ENCODE results near the gene PLA2G4A. TPM values are rescaled to one million over a fixed set of nuclear protein-coding genes. Genes with fewer than 3 reads are reported as not detected.

The PLA2G4A gene
- total RNA-seq, 1 donor from 2014 or later = 1.4 TPM

DNA sequence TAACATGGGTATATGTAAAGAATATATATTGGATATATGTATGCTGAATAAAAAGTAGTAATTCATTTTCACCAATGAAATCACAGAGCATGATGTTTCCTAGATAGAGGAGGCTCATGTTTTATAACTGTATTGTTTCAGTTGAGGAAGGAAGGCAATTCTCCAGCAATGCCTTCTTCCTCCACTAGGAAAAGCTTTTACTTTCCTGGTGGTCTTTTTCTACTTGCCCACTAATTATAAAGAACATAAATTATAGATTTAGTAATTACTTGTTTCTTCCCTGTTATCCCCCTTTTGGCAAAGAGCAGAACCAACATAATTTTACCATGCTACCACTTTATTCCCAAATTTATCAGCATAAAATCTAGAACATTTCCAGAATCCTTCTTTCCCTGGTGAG, 159.0 kb downstream of the PLA2G4A start:
- ATAC-seq = no peak
- intact Hi-C loops (cut with micrococcal nuclease) = loop anchor here (5.0 kb wide), 1 partner anchor 380 kb away; no protein-coding TSS in a partner anchor
- no peak for DNase-seq

DNA sequence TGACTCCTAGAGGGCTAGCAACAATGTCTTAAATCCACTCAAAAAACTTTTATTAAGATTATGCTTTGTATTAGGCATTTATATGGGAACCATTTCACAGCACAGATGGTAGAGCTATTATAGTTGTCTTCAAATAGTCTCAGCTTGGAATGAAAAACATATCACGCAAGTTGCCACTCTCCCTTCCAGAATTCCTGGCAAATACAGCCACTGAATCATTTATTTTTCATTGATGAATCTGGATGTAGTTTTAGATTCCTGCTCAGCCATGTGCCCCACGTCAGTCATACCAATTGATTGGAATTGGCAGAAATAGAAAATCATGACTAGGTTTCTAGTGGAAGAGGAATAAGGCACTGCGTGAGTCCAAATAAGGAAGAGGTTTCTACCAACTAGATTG, 165.2 kb downstream of the PLA2G4A start:
- intact Hi-C loops (cut with micrococcal nuclease) = no loop called here
- ATAC-seq = no peak
- no peak for DNase-seq

DNA sequence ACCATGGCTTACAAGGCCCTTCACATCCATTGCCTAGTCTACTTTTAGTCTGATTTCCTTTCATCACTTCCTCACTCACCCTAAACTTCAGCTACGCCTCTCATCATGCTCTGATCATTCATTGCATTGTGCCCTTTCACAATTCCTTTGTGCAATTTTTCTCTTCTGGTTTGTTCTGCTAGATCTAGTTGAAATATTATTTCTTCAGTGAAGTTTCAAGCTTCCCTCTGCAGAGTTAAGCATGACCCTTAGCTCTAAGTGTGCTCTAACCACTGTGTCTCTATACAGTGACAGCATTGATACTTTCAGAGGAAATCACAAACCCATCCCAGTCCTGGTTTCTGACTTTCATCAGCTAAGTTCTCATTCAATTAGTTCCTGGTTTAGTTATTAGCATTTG, 166.1 kb downstream of the PLA2G4A start:
- DNase-seq = no peak
- no peak for ATAC-seq
- intact Hi-C loops (cut with micrococcal nuclease) = no loop called here

DNA sequence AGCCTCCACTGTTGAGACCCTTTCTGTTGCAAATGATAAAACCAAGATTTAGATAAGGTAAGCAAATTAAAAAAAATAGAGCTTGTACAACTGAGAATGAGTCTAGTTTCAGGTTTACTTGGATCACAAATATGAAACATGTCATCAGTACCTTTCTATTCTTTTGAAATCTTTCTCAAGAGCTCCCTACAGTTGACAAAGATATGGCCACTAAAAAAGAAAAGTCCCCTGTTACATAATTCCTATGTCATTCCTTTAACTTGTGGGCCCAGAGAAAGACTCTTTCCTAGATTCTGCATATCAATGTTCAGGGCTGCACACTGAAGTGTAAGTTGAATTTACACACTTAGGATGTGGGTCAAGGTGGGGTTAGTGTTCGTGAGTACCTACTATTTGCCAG, 168.1 kb downstream of the PLA2G4A start:
- no peak for DNase-seq
- ATAC-seq = no peak
- intact Hi-C loops (cut with micrococcal nuclease) = no loop called here

DNA sequence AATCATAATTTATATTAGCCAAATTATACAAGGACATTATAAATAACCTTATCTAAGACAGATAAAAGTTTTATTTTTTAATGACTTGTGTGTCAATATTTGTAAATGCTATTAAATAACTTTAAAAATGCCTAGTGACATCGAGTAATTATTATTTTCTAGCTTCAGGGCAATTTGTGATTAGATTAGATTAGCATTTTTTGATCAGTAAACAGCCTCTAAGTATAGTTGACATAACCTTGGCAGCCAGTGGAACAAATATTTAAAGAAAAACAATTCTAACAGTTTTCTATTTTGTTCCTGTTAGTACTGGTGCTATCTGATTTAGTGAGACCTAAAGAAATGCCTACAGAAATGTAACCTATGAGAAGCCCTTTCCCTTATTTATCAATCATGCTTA, 169.1 kb downstream of the PLA2G4A start:
- intact Hi-C loops (cut with micrococcal nuclease) = no loop called here
- DNase-seq (no peak), ATAC-seq (no peak)

DNA sequence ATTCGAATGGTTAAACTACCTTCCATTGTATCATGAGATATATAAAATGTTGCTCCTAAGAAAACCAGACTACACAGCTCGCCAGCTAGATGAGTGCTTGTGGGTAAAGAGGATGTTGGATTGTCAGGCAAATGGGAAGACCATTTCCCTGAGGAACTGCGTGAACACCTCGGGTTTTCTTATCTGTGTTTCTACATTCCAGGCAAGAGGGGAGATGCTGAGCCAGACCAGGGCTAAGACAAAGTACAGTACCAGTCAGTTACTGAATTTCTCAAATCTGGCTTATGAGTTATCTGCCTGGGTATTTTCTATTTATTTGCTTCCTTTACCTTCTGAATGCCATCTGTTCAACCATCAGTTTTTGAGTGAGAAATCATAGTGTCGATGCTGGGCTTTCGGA, 170.8 kb downstream of the PLA2G4A start:
- ATAC-seq (no peak), DNase-seq (no peak)
- intact Hi-C loops (cut with micrococcal nuclease) = no loop called here

DNA sequence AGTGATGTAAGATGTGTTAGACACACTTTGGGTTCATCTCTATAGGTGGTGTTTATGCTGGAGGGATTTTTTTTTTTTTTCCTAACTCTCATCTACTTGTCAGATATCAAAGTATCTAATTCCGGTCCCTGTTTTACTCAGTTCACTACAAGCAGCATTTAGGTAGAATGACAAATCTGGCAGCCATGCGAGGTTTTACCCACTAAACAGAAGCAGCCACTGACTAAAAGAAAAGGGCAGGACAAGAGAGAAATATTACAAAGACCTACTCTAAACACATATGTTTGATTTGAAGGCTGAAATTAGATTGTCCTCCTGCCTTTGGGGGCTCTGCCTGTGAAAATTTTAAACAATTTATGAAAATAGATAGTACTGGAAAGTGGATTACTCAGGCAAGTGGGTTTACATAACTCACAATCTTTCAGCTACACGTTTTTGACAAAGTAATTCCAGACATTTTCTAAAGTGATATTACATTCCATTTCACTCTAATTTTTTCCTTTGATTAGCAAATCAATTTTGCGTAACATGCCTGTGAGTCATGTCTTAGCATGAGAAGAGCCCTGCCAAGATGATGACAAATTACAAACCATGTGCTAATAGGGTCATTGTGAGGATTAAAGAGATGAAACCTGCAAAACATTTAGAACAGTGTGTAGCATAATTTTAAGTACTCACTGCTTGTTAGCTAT, 172.6 kb downstream of the PLA2G4A start:
- ATAC-seq = no peak
- DNase-seq = no peak
- intact Hi-C loops (cut with micrococcal nuclease) = no loop called here

DNA sequence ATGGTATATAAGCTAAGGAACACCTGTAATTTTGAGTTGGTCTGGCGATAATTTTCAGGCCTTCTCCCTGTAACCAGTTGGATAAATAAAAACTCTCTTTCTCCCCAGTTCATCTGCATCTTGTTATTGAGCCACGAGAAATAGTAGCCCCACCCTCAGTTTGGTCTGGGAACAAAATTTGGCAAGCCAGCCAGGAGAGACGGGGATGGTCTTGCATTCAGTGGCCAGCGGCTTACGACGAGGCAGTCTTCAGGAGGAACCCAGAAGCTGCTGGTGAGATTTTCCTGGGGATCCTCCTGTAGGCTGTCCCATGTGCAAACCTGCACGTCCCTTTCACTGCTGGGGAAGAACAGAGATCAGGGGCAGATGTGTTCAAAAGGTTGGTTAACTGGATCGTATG, 174.6 kb downstream of the PLA2G4A start:
- intact Hi-C loops (cut with micrococcal nuclease) = no loop called here
- DNase-seq = no peak
- no peak for ATAC-seq

DNA sequence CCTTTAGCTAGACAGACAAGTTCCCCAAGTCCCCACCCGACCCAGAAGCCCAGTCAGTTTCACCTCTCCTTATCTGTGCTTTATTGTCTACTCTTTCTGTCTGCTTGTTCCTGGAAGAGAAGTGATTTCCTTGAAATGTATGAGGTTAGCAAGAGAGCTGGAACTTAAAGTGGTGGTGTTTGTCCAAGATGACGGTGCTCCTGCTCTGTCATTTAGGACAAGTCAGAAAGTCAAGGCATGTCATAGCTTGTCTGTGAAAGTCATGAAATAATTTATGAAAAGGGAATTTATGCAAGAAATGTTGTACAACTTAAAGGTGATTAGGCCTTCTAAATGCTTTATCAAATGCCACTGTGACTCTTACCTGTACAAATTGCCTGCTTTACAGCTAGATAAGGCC, 178.1 kb downstream of the PLA2G4A start:
- intact Hi-C loops (cut with micrococcal nuclease) = no loop called here
- ATAC-seq = no peak
- DNase-seq = no peak

DNA sequence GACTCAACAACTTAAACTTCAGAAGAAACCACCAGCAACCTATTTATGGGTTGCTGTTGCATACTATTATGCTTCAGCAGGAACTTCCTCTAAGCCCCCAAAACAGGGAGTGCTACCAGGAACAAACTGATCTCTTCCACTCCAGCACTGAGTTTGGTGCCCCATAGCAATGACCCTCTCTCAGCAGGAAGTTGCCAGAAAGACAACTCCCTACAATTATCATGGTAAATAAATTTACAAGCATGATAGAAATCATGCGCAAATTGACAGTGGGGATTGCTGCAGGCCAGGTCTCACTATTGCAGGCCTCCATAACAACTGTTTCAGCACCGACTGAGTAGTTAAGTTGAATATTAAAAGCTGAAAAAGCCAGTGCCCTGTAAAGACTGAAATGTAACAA, 180.6 kb downstream of the PLA2G4A start:
- ATAC-seq = no peak

DNA sequence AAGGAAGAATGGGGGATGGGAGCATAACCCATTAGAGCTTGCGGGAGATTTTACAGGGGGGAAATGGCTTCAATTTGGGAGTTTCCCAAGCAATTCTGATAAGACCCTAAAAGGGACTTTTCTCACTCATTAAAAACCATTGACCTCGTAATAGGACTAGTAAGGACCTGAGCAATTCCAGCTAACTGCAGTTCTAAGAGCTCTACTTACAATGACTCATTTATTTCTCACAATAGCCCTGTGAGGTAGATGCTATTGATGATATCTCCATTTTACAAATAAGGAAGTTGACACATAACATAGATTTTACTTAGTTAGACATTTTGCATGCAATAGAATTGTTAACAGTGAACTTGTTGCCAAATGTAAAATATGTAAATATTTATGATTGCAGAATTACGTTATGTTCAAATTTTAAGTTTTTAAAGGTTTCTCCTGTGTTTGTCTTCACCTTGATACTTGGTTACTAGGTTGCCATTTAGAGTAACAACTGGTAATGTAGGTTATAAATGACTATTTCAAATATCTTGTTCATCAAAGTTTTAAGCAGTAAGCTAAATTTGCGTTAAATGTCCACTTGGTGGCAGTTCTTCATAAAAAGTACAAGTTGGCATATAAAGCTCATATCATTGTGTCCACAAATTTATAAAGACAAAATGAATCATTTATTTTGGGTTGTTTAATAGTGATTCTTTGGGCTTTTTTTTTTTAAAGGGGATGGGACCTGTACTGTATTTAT, 182.0 kb downstream of the PLA2G4A start:
- ATAC-seq (no peak), DNase-seq (no peak)
- intact Hi-C loops (cut with micrococcal nuclease) = no loop called here

More for the DNA sequence above, 180.6 kb downstream of the PLA2G4A start:
- intact Hi-C loops (cut with micrococcal nuclease) = no loop called here
- no peak for DNase-seq

DNA sequence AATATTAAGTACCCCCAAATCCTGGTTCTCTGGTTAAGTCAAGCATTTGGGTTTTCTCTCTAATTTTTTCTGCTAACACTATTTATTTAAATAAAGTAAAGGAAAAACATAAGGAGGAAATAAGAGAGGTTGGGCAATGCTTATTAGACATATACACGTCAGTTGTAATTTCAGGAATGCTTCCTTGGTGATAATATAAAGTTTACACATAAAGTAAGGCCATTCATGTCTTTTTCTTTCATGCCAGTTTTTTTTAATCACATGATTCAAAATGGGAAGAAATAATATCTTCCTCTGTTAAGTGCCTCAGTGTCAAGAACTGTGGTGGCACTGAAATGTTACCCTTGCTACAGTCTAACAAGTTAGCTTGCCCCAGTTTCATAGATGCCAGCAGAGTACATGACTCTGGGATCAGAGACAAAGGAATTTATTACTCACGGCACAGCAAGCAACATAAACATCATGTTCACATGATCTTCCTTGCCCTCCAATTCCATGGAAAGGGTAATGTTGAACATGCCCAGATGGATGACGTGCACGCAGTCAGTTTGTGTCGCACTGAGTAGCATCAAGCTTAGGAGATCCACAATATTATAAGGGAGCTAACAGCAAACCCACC, 184.9 kb downstream of the PLA2G4A start:
- intact Hi-C loops (cut with micrococcal nuclease) = no loop called here
- DNase-seq = no peak
- ATAC-seq = no peak

DNA sequence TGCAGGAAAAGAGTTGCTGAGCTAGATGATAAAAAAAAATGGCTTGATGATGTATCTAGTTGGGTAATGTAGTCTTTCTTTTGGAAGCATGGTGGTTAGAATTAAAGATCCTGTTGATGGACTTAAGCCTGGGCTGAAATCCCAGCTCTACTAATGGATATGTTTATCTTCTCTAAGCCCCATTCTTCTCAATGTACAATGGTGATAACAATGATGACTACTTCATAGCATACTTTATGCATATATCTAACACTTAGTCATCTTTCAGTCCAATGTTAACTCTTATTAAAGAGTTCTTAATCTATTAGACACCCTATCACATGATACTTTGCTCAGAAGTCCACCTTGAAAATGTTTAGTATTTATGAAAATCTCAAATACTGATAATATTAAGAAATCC, 189.5 kb downstream of the PLA2G4A start:
- DNase-seq (no peak), ATAC-seq (no peak)
- intact Hi-C loops (cut with micrococcal nuclease) = no loop called here

DNA sequence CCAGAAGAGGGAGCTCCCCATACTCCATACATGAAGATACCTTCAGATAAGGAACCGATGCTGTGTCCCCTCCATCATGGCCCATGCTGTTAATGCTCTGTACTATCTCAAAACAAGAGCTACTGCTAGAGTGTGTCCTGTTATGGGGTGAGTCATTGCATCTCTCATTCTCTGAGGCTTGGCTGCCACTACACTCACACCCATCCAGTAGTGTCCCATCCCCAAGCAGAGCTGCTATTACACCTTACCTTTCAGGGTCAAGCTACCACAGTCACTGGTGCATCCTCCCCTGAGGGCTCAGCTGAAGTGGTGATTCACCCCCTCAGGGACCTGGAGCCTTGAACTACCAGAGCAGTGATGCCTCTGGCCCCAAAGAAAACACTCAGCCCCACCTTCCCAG, 198.5 kb downstream of the PLA2G4A start:
- ATAC-seq = no peak
- intact Hi-C loops (cut with micrococcal nuclease) = no loop called here
- DNase-seq = no peak

DNA sequence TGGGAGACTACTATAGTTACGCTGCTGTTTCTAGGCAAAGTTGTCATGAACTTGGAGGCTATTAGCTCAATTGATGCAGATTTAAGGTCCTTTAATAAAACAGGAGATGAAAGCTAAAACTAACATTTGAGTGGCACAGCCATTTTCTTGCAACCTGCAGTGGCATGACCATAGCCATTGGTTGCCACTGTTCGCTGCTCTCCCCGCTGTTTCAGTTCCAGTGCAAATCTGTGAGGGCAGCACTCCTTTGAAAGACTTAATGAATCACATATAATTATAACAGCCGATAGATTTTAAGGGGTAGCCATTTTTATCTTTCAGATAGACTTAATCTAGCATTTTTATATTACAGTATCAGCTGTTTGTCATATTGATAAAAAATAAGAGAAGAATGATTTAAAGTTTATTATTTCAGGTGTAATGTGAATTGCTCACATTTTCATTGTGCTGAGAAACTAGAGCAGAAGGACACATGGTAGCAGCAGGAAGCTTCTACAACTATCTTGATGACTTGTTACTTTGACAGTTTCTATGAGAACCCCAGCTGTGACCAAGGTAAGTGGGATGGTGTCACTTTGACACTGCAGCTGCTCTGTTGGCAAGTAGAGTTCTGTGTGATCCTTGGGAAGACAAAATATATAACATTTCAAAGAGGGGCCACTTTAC, 203.7 kb downstream of the PLA2G4A start:
- no peak for ATAC-seq
- intact Hi-C loops (cut with micrococcal nuclease) = no loop called here

DNA sequence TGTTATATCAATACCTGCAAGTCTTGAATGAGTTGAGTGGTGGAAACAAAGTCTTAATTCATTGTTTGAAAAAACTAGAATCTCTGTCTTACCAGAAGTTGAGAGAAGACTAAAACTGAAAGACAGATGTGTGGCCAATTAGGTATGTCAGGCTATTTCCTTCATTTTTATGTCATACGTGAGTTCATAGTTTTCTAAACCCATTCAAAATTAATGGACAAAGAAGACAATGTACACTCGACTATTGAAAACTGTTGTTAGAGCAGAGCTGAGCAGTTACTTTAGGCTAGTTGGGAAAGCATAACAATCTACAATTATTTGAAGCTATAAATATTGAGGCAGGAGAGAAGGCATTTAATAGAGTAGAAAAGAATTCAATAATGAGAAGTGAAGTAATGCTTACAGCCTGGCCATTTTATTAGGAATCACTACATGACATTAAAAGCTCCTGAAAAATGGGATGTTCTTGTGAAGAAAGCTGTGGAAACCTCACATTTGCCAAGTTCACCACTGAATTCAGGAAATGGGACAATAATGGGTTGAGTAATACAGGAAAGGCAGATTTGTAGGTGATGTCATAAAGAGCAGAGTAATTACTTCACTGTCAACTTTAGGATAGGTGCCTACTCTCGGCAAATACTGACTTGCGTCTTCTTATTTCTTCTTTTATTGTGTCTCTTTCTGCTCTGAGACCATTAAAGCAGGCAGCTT, 204.4 kb downstream of the PLA2G4A start:
- no peak for DNase-seq
- intact Hi-C loops (cut with micrococcal nuclease) = no loop called here
- ATAC-seq = no peak

More for the DNA sequence above, 203.7 kb downstream of the PLA2G4A start:
- no peak for DNase-seq

DNA sequence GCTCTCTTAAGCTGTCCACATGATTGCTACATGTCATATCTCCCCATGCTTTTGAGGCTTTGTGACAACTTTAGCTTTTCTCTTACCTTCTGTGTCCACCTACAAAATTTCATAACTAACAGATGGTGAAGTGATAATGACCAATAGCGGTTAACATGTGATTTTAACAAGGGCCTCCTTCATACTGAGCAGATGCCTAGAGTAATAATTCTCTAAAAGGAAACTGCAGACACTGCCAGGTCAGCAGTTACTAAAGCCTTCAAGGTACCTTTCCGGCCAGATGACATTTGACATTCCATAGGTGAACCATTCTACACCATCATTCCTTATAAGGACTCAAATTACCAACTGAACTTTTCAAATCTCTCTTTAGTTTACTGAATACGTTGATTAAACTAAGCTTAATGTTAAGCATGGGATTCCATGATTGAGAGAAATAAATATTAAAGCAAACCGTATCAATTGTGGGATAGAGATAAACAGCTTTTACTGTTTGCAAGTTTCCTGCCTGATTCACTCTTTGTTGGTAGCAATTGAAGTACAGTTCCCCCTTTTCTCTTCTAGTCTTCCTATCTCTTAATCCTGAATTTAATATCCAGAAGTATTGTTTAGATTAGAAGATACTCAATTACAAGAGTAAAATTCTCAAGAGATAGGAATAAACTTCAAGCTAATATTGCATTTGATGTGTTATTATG, 205.1 kb downstream of the PLA2G4A start:
- no peak for ATAC-seq
- intact Hi-C loops (cut with micrococcal nuclease) = no loop called here
- DNase-seq = no peak

DNA sequence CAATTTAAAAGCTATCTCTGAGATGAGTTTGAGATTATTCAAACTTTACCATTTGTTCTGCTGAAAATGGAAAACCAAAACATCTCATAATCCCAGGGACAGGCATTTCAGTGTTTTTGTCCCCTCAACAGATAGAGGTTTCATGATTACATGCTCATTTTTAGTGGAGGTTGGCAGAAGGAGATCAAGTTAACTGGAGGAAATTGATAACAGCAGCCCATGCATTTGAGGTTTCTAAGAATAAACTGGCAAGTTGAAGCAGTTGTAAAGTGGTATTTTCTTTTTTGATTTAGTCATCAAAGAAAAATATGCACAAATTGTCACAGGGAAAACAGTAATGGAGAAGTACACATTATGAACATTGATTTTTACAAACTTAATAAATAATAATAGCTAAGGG, 205.8 kb downstream of the PLA2G4A start:
- no peak for DNase-seq
- no peak for ATAC-seq
- intact Hi-C loops (cut with micrococcal nuclease) = no loop called here

DNA sequence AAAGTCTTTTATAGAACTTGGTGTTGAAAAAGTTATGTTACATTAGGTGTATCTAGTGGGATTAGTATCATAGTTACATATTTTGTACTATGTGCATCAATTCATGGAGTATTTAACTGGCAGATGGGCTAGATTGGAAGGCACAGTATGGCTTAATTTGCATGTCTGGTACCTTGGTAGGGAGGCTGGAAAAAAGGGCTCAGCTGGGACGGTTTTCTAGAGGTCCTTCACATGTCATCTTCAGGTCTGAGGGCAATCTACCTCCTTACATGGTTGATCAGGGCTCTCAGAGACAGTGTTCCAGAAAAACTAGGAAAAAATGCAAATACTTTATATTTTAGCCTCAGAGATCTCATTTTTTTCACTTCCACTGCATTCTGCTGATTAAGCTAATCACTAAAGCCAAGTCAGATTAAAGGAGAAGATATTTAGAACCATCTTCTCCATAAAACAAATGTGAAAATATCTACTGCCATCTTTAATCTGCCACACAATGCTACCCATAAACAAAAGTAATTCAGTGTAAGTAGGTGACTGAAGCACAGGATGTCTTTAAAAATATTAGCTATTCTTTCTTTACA, 209.3 kb downstream of the PLA2G4A start:
- DNase-seq (no peak), ATAC-seq (no peak)
- intact Hi-C loops (cut with micrococcal nuclease) = no loop called here
